Endothelial cell (in vitro differentiated cells): ENCODE results near the gene CUZD1. TPM values are rescaled to one million over a fixed set of nuclear protein-coding genes. Genes with fewer than 3 reads are reported as not detected.

Source experiments
- DNase-seq: peaks from one replicate; pipeline ENCODE4 v3.0.0; 2021; ENCODE audit warnings: low spot score
- H3K27ac Mint-ChIP-seq: one replicate; pipeline ENCODE4 v1.8.0; 2021; ENCODE audit warnings: mixed read lengths, inconsistent platforms; ENCODE audit not compliant: unreplicated experiment
- H3K27me3 Mint-ChIP-seq: one replicate; pipeline ENCODE4 v1.8.0; 2021; ENCODE audit warnings: mild to moderate bottlenecking, moderate library complexity, mixed read lengths, inconsistent platforms; ENCODE audit not compliant: unreplicated experiment
- H3K36me3 Mint-ChIP-seq: one replicate; pipeline ENCODE4 v1.8.0; 2021; ENCODE audit warnings: mild to moderate bottlenecking, low read depth, mixed read lengths, inconsistent platforms; ENCODE audit not compliant: unreplicated experiment
- H3K4me1 Mint-ChIP-seq: one replicate; pipeline ENCODE4 v1.8.0; 2021; ENCODE audit warnings: mild to moderate bottlenecking, mixed read lengths, inconsistent platforms; ENCODE audit not compliant: unreplicated experiment
- H3K4me3 Mint-ChIP-seq: one replicate; pipeline ENCODE4 v1.8.0; 2021; ENCODE audit warnings: mild to moderate bottlenecking, mixed read lengths, inconsistent platforms; ENCODE audit not compliant: unreplicated experiment
- H3K9me3 Mint-ChIP-seq: one replicate; pipeline ENCODE4 v1.8.0; 2021; ENCODE audit warnings: mixed read lengths, inconsistent platforms; ENCODE audit not compliant: unreplicated experiment
- CTCF ChIP-seq: fragments of 200-600 bp; sonication (generic); IDR thresholded peaks from one replicate; pipeline ENCODE4 v1.5.0; 2021; ENCODE audit warnings: antibody characterized with exemption; ENCODE audit not compliant: unreplicated experiment
- total RNA-seq: library from RNA; stranded (reverse); fragmentation: NEBNext Ultra II Directional; extraction: Animal tissue kit (Norgen Biotek cat#: 25700); gene quantifications from one replicate; pipeline ENCODE4 v1.2.1, GENCODE V29; 2021; ENCODE audit not compliant: unreplicated experiment

CUZD1 gene
- total RNA-seq, 1 donor from 2014 or later: 0.54 TPM

- Mint-ChIP-seq H3K4me3 (no peak overlapping the region), H3K9me3 (no peaks in the 10 kb centered on the region), H3K27me3 (no peaks in the 10 kb centered on the region), H3K36me3 (peaks cover 3% of the 10 kb centered on the region), H3K4me1 (no peaks in the 10 kb centered on the region), H3K27ac (no peak overlapping the region)
- TF ChIP-seq CTCF: no peak
- DNase-seq: no peak
These were observed 10.1 kb upstream of the CUZD1 start for GRCh38 chr10:122855745-122856144.

GRCh38 chr10:122854648-122855047 lies 9.0 kb upstream of the CUZD1 start:
- no peak for DNase-seq
- H3K4me1 Mint-ChIP-seq: peaks cover 6% of the 10 kb centered on the region
- no peaks in the 10 kb centered on the region for H3K9me3 Mint-ChIP-seq
- no peak overlapping the region for H3K4me3 Mint-ChIP-seq
- no peak for TF ChIP-seq CTCF
- H3K27me3 Mint-ChIP-seq: no peaks in the 10 kb centered on the region
- no peak overlapping the region for H3K27ac Mint-ChIP-seq
- H3K36me3 Mint-ChIP-seq: peaks cover 3% of the 10 kb centered on the region

- no peaks in the 10 kb centered on the region for H3K9me3 Mint-ChIP-seq
- no peak for TF ChIP-seq CTCF
- no peak overlapping the region for H3K27ac Mint-ChIP-seq
- peaks cover 7% of the 10 kb centered on the region for H3K4me1 Mint-ChIP-seq
- no peaks in the 10 kb centered on the region for H3K27me3 Mint-ChIP-seq
- no peak overlapping the region for H3K4me3 Mint-ChIP-seq
- H3K36me3 Mint-ChIP-seq: peaks cover 3% of the 10 kb centered on the region
- DNase-seq: no peak
These were observed 8.1 kb upstream of the CUZD1 start for GRCh38 chr10:122853665-122854313.

GRCh38 chr10:122852261-122852660 lies 6.6 kb upstream of the CUZD1 start:
- Mint-ChIP-seq H3K36me3 (peaks cover 3% of the 10 kb centered on the region), H3K27me3 (no peaks in the 10 kb centered on the region), H3K4me3 (no peak overlapping the region), H3K9me3 (no peaks in the 10 kb centered on the region), H3K4me1 (peaks cover 7% of the 10 kb centered on the region), H3K27ac (no peak overlapping the region)
- DNase-seq: no peak
- TF ChIP-seq CTCF: no peak

- H3K4me1 Mint-ChIP-seq: peaks cover 7% of the 10 kb centered on the region
- H3K4me3 Mint-ChIP-seq: no peak overlapping the region
- peaks cover 6% of the 10 kb centered on the region for H3K36me3 Mint-ChIP-seq
- no peak for DNase-seq
- no peak for TF ChIP-seq CTCF
- no peaks in the 10 kb centered on the region for H3K9me3 Mint-ChIP-seq
- H3K27ac Mint-ChIP-seq: no peak overlapping the region
- H3K27me3 Mint-ChIP-seq: no peaks in the 10 kb centered on the region
These were observed 5.3 kb upstream of the CUZD1 start for GRCh38 chr10:122850705-122851640.
